ENCODE results near the gene NT5C2.
"Not testable (repeated sequence)": the region's sequence is repeated elsewhere in the genome, so short reads cannot be mapped to it uniquely, and the experiment has no call there.

The NT5C2 gene

DNA sequence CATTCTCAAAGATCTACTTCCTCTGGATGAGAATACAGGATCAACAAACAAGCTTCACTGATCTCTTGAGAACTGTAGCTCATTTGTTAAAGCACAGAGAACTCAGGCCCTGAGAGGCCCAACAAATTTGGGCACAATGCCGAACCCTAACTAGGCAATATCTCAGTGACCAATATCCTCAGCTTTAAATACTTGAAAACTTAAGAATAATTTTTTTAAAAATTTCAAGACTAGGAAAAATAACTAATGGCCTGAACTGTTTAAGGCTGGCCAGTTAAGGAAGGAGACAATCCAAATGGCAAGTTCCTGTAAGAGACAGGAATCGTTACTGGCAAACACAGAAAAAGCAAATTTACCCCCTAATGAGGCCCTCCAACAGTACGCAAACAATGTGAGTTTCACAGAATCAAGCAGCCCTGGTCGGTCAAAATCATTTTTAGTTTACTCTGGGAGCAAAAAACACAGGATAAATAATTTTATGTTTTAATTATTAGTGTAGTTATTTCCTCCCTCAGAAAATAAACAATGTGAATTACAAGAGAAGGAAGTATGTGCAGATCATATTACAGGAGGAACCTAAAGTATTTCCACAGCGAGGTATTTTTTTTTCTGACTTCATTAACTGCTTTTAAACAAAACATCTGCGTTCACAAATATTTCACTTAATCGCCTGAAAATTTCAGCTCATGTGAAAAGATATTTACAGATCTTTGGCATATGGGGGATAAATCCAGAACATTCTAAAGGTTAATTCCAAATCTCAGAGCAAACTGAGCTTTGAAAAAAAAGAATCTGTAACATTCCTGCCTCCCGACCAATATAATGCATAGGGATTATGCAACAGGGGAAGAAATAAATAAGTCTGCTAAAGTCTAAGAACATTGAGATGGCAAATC, 39.5 kb downstream of the NT5C2 start:
- Histone ChIP-seq H3K36me3 (ENCODE audit: control insufficient read depth, insufficient read depth, low read length) (no peaks in the 10 kb centered on the region), H3K9ac (ENCODE audit: low read length) (peak overlapping the region; percentile 36), H3K27me3 (ENCODE audit: control insufficient read depth, insufficient read depth, low read length) (no peaks in the 10 kb centered on the region), H3K9me3 (ENCODE audit: control insufficient read depth, low read length) (no peaks in the 10 kb centered on the region), H3K4me3 (ENCODE audit: low read length) (no peak overlapping the region), H3K4me1 (ENCODE audit: control insufficient read depth, insufficient read depth, low read length) (peaks cover 21% of the 10 kb centered on the region)

- no peaks in the 10 kb centered on the region for H3K9me3 ChIP-seq (ENCODE audit: control insufficient read depth, low read length)
- no peaks in the 10 kb centered on the region for H3K27me3 ChIP-seq (ENCODE audit: control insufficient read depth, insufficient read depth, low read length)
- peaks cover 22% of the 10 kb centered on the region for H3K4me1 ChIP-seq (ENCODE audit: control insufficient read depth, insufficient read depth, low read length)
- no peaks in the 10 kb centered on the region for H3K36me3 ChIP-seq (ENCODE audit: control insufficient read depth, insufficient read depth, low read length)
- no peak overlapping the region for H3K9ac ChIP-seq (ENCODE audit: low read length)
- H3K4me3 ChIP-seq (ENCODE audit: low read length): no peak overlapping the region
These were observed 43.0 kb downstream of the NT5C2 start for GRCh38 chr10:103149991-103150622.

- no peaks in the 10 kb centered on the region for H3K9me3 ChIP-seq (ENCODE audit: control insufficient read depth, low read length)
- no peaks in the 10 kb centered on the region for H3K27me3 ChIP-seq (ENCODE audit: control insufficient read depth, insufficient read depth, low read length)
- no peaks in the 10 kb centered on the region for H3K36me3 ChIP-seq (ENCODE audit: control insufficient read depth, insufficient read depth, low read length)
- peaks cover 11% of the 10 kb centered on the region for H3K4me1 ChIP-seq (ENCODE audit: control insufficient read depth, insufficient read depth, low read length)
- H3K9ac ChIP-seq (ENCODE audit: low read length): no peak overlapping the region
- H3K4me3 ChIP-seq (ENCODE audit: low read length): no peak overlapping the region
These were observed 45.4 kb downstream of the NT5C2 start for GRCh38 chr10:103147645-103148044.

- no peak overlapping the region for H3K9ac ChIP-seq (ENCODE audit: low read length)
- H3K36me3 ChIP-seq (ENCODE audit: control insufficient read depth, insufficient read depth, low read length): no peaks in the 10 kb centered on the region
- peaks cover 6% of the 10 kb centered on the region for H3K4me1 ChIP-seq (ENCODE audit: control insufficient read depth, insufficient read depth, low read length)
- no peaks in the 10 kb centered on the region for H3K9me3 ChIP-seq (ENCODE audit: control insufficient read depth, low read length)
- no peaks in the 10 kb centered on the region for H3K27me3 ChIP-seq (ENCODE audit: control insufficient read depth, insufficient read depth, low read length)
- H3K4me3 ChIP-seq (ENCODE audit: low read length): no peak overlapping the region
These were observed 47.1 kb downstream of the NT5C2 start for GRCh38 chr10:103145860-103146466.

DNA sequence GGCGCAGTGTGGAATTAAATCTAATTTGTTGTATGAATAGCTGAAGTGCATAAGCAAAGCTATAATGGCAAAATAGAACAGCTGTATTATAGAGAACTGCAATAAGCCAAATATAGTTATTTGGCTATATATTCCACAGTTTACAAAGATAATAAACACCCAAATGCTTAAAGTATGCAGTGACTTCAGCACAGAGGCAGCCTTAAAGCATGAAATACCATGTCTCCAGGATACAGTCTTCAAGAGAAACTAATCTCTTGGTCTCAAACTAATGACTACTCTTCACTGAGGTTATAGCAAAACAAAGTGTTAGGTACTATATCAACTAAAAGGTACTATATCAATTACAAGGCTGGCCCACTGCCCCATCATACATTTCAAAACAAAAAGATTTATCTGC, 48.0 kb downstream of the NT5C2 start:
- no peaks in the 10 kb centered on the region for H3K9me3 ChIP-seq (ENCODE audit: control insufficient read depth, low read length)
- peaks cover 6% of the 10 kb centered on the region for H3K4me1 ChIP-seq (ENCODE audit: control insufficient read depth, insufficient read depth, low read length)
- no peaks in the 10 kb centered on the region for H3K36me3 ChIP-seq (ENCODE audit: control insufficient read depth, insufficient read depth, low read length)
- no peak overlapping the region for H3K9ac ChIP-seq (ENCODE audit: low read length)
- H3K27me3 ChIP-seq (ENCODE audit: control insufficient read depth, insufficient read depth, low read length): no peaks in the 10 kb centered on the region
- no peak overlapping the region for H3K4me3 ChIP-seq (ENCODE audit: low read length)

DNA sequence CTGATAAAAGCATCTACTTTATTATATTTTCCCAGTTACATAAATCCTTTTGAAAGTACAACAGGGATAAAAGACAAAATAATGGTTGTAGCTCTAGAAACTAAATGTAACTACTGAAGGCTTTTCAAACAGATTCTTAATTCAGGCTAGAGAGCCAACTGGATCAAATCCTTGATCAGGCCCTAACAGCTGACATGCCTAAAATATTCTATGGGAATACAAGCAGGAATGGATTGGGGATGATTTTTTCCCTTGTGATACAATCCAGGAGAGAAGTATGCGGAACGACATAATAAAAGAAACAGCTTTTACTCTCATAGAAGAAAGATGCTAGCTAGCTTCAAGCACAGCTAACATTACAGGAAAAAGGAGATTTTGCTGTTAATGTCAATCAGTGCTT, 49.0 kb downstream of the NT5C2 start:
- Histone ChIP-seq H3K9me3 (ENCODE audit: control insufficient read depth, low read length) (no peaks in the 10 kb centered on the region), H3K4me1 (ENCODE audit: control insufficient read depth, insufficient read depth, low read length) (peaks cover 6% of the 10 kb centered on the region), H3K27me3 (ENCODE audit: control insufficient read depth, insufficient read depth, low read length) (no peaks in the 10 kb centered on the region), H3K36me3 (ENCODE audit: control insufficient read depth, insufficient read depth, low read length) (no peaks in the 10 kb centered on the region), H3K4me3 (ENCODE audit: low read length) (no peak overlapping the region), H3K9ac (ENCODE audit: low read length) (no peak overlapping the region)

DNA sequence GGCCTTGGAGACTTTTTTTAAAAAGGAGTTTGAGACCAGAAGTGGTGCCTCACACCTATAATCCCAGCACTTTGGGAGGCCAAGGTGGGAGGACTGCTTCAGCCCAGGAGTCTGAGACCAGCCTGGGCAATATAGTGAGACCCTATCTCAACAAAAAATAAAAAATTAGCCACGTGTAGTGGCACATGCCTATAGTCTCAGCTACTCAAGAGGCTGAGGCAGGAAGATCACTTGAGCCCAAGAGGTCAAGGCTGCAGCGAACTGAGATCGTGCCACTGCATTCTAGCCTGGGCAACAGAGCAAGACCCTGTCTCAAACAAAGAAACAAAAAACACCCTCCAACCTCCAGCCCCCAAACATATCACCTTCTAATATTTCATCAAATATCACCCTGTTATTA, 49.4 kb downstream of the NT5C2 start:
- H3K9ac ChIP-seq (ENCODE audit: low read length); H3K4me3 ChIP-seq (ENCODE audit: low read length); H3K36me3 ChIP-seq (ENCODE audit: control insufficient read depth, insufficient read depth, low read length): not testable (repeated sequence)

DNA sequence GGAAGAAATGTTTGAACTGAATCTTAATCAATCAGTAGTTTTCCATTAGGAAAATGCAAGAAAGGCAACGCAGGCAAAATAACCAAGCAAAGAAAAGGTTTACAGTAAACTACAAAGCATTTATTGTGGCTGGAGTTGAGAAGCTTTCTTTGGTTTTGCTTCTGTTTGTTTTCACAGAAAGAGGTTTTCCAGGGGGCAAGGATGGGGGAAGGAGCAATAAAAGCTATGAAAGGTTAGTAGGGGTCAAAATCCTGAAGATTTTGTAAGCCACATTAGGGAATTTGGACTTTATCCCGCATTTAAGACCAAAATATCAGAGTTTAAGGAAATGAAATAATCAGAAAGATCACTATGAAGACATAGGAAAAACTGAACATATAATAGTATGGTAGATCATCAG, 51.1 kb downstream of the NT5C2 start:
- no peaks in the 10 kb centered on the region for H3K27me3 ChIP-seq (ENCODE audit: control insufficient read depth, insufficient read depth, low read length)
- no peaks in the 10 kb centered on the region for H3K9me3 ChIP-seq (ENCODE audit: control insufficient read depth, low read length)
- H3K9ac ChIP-seq (ENCODE audit: low read length): no peak overlapping the region
- no peak overlapping the region for H3K4me3 ChIP-seq (ENCODE audit: low read length)
- no peaks in the 10 kb centered on the region for H3K36me3 ChIP-seq (ENCODE audit: control insufficient read depth, insufficient read depth, low read length)
- peaks cover 6% of the 10 kb centered on the region for H3K4me1 ChIP-seq (ENCODE audit: control insufficient read depth, insufficient read depth, low read length)

More for the DNA sequence above, 49.4 kb downstream of the NT5C2 start:
- H3K27me3 ChIP-seq (ENCODE audit: control insufficient read depth, insufficient read depth, low read length); H3K9me3 ChIP-seq (ENCODE audit: control insufficient read depth, low read length); H3K4me1 ChIP-seq (ENCODE audit: control insufficient read depth, insufficient read depth, low read length): not testable (repeated sequence)

GRCh38 chr10:103140469-103140868, 52.6 kb downstream of the NT5C2 start:
- Histone ChIP-seq H3K36me3 (ENCODE audit: control insufficient read depth, insufficient read depth, low read length) (no peaks in the 10 kb centered on the region), H3K4me3 (ENCODE audit: low read length) (no peak overlapping the region), H3K9me3 (ENCODE audit: control insufficient read depth, low read length) (no peaks in the 10 kb centered on the region), H3K4me1 (ENCODE audit: control insufficient read depth, insufficient read depth, low read length) (no peaks in the 10 kb centered on the region), H3K9ac (ENCODE audit: low read length) (no peak overlapping the region), H3K27me3 (ENCODE audit: control insufficient read depth, insufficient read depth, low read length) (no peaks in the 10 kb centered on the region)

DNA sequence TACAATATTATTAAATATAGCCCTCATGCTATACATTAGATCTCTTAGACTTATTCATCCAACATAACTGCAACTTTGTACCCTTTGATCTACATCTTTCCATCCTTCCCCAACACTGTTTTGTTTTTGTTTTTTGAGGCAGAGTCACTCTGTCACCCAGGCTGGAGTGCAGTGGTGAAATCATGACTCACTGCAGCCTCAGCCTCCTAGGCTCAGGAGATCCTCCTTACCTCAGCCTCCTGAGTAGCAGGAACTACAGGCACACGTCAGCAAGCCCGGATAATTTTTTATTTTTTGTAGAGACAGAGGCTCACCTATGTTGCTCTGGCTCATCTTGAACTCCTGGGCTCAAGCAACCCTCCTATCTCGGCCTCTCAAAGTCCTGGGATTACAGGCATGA, 53.3 kb downstream of the NT5C2 start:
- H3K36me3 ChIP-seq (ENCODE audit: control insufficient read depth, insufficient read depth, low read length): no peaks in the 10 kb centered on the region
- no peaks in the 10 kb centered on the region for H3K4me1 ChIP-seq (ENCODE audit: control insufficient read depth, insufficient read depth, low read length)
- H3K4me3 ChIP-seq (ENCODE audit: low read length): no peak overlapping the region
- no peaks in the 10 kb centered on the region for H3K9me3 ChIP-seq (ENCODE audit: control insufficient read depth, low read length)
- H3K27me3 ChIP-seq (ENCODE audit: control insufficient read depth, insufficient read depth, low read length): no peaks in the 10 kb centered on the region
- H3K9ac ChIP-seq (ENCODE audit: low read length): no peak overlapping the region

GRCh38 chr10:103135168-103135567, 57.9 kb downstream of the NT5C2 start:
- H3K4me1 ChIP-seq (ENCODE audit: control insufficient read depth, insufficient read depth, low read length); H3K36me3 ChIP-seq (ENCODE audit: control insufficient read depth, insufficient read depth, low read length); H3K4me3 ChIP-seq (ENCODE audit: low read length); H3K9me3 ChIP-seq (ENCODE audit: control insufficient read depth, low read length); H3K27me3 ChIP-seq (ENCODE audit: control insufficient read depth, insufficient read depth, low read length); H3K9ac ChIP-seq (ENCODE audit: low read length): not testable (repeated sequence)

DNA sequence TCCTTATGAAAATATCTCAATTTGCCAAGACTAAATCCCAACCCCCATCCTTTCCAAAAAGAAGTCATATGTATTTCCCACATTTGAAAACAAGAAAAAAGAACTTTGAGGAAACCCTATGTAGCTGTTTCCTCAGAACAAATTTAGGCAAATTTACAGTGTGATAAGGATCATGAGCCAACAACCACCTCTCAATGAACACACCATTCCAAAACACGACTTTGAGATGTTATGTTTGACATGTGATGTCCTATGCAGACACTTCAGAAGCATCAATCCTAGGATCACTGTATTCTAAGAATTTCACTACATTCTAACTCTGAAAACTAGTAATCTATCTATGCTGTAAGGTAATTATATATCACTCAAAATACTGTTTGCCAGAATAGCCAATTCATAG, 62.2 kb downstream of the NT5C2 start:
- Histone ChIP-seq H3K27me3 (ENCODE audit: control insufficient read depth, insufficient read depth, low read length) (no peaks in the 10 kb centered on the region), H3K4me3 (ENCODE audit: low read length) (no peak overlapping the region), H3K9me3 (ENCODE audit: control insufficient read depth, low read length) (no peaks in the 10 kb centered on the region), H3K9ac (ENCODE audit: low read length) (no peak overlapping the region), H3K4me1 (ENCODE audit: control insufficient read depth, insufficient read depth, low read length) (no peaks in the 10 kb centered on the region), H3K36me3 (ENCODE audit: control insufficient read depth, insufficient read depth, low read length) (peaks cover 4% of the 10 kb centered on the region)
